GM21619 (cell line): ENCODE measurements around the gene RIPK1.

ENCODE experiments used
- ATAC-seq: cut with Tn5 transposase; IDR thresholded peaks from one replicate; pipeline ENCODE4 v1.9.1; 2021; ENCODE audit not compliant: unreplicated experiment

RIPK1 gene

DNA sequence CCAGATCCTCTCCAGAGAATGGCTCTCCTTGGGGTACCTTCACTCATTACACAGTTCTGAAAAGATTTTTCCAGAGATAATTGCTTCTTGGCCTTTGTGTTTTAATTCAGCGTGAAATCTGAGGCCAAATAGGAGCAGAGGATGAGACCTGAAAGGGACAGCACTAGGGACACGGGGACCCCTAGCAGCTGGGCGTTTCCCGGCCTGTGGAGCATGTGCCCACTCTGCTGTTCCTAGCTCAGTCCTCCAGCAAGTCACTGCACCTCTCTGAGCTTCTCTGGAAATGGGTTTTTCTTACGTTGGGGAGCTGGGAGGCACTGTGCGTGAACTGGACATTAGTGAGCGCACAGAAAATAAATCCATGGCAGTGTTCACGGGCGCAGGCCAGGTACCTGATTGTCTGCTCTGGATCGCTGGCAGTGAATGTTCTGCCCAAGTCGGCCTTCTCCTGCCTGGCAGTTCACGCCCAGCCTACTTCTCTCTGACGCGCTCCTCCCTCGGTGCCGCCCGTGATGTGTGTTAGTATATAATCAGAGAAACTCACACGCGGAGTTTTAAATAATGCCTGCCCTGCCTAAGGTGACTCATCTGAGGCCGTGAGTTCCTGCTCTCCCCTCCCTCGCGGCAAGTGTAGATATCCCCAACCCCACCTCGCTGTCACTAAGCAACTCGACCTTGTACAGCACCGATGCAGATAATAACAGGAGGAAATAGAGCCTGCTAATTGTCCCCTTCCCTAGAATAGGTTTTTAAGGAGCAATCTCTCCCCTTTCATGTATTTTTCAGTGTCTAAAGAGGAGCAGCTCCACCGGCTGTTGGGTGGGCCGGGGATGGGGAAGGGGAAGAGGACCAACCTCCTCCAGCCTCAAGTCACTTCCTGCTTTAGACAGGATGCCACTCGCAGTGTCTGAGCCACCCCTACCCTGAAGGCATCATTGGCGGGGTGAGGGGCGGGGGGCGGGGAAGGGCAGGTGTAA lies 91.8 kb downstream of the RIPK1 start:
- ATAC-seq, result no peak

DNA sequence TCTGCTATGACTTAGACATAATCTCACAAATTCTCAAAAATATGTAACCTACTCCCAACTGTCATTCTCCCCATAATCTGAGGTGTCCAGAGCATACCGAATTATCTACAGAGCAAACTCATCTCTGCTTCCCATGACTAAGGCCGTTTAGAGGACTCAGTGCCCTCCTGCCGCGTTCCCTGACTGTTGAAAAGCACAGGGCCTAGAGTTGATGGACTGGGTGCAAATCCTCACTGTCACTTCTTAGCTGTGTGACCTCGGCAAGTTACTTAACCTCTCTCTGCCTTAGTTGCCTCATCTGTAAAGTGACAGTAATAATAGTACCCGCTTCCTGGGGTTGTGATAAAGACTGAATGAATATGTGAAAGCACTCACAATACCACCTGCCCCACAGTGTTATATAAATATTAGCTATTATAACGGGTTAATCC lies 93.8 kb downstream of the RIPK1 start:
- ATAC-seq, result no peak

DNA sequence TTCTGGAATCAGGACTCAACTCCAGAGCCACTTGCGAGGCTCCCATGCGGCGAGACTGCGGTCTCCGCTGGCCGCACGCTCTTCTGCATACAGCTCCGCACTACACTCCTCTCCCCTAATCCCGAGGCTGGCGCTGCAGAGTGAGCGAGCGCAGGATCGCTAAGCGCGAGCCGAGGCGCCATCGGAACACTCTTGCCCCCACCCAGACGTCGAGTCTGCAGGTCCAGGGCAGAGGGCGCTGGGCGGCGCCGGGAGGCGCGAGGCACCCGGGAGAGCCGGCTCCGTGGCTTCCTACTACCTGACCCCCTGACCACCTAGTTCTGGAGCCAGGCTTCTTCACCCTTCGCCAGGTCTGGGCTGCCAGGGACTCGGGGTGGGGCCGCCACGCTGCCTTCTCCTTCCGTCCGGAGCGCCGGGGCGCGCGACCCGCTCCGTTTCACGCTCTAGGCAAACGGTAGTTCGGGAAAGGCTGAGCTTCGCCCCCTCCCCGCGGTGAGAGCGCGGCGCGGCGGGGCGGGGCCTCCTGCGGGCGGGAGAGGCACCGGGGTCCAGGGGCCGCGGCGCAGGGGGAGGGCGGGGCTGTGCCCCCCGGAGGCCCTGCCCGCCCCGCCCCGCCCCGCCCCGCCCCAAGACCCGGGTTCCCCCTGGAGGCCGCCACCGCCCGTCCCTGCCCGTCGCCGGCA lies 94.4 kb downstream of the RIPK1 start:
- peak; percentile 60 for ATAC-seq

GRCh38 chr6:3163248-3163594 lies 94.9 kb downstream of the RIPK1 start:
- ATAC-seq, result no peak

GRCh38 chr6:3164388-3164787 lies 96.1 kb downstream of the RIPK1 start:
- ATAC-seq, result no peak
